ENCODE measurements around the gene CBLN3. TPM values are rescaled to one million over a fixed set of nuclear protein-coding genes. Genes with fewer than 3 reads are reported as not detected.

CBLN3 gene
- total and polyA plus RNA-seq, 2 experiments from 2014 or later = 2.4 to 5.6 TPM

DNA sequence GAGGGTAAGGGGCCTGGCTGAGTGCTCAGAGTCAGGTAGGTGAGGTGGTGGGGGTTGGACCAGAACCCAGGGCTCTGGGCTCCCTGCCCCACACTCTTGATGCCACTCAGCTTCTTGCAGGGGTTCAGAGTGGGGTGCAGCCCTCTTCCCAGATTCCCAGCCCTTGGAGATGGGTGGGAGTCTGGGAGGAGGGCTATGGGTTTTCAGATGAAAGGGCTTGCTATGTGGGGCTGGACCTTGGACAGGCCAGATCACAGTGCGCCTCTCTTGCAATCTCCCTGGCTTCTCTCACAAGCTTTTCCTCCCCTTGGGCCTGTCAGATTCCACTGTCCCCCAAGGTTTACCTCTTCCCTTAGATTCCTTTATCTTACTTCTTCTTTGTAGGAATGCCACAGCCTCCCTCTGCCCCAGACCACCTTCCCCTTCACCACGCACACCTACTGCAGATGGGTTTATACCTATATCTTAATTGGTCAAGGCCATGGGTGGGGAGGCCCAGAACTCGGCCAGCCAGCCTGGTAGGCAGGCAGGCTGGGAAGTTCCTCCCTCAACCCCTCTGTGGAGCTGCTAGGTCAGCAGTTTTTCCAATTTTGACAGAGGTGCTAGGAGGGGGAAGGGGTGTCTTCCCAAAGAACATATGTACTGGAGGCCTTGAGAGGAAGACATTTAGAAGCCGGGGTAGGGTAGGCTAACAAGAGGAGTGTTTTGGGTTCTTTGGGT lies 29.3 kb downstream of the CBLN3 start:
- no peak for DNase-seq
- Histone ChIP-seq H3K4me1 (ENCODE audit: insufficient read depth) (peaks cover 18% of the 10 kb centered on the region), H3K4me3 (peak overlapping the region; percentile 76; the same call in 1 of the 2 replicates), H2AFZ (no peak overlapping the region), H3K27me3 (replicated peaks; ENCODE audit: insufficient read depth) (no peaks in the 10 kb centered on the region), H4K20me1 (ENCODE audit: insufficient read depth) (no peaks in the 10 kb centered on the region), H3F3A (ENCODE audit: insufficient read depth) (peaks cover 12% of the 10 kb centered on the region), H3K36me3 (ENCODE audit: low read depth) (no peaks in the 10 kb centered on the region), H3K9me2 (ENCODE audit: insufficient read depth) (no peaks in the 10 kb centered on the region), H3K79me2 (ENCODE audit: insufficient read depth) (no peaks in the 10 kb centered on the region), H3K9ac (no peak overlapping the region), H3K4me2 (ENCODE audit: unreplicated experiment) (peak overlapping the region; percentile 77), H3K9me3 (ENCODE audit: low read depth) (no peaks in the 10 kb centered on the region), H3K27ac (no peak overlapping the region)
- 40 to 49% methylated on average over 4 of the region's 4 CpGs for WGBS, 2 experiments (ENCODE audit: low coverage in 1 of 2, low lambda C conversion rate in 2 of 2, missing lambda C conversion rate in 2 of 2)
- in situ Hi-C loops (cut with MboI) = no loop called here
- no peak for TF ChIP-seq EZH2phosphoT487 (IDR thresholded peaks at IDR 0.05; ENCODE audit: insufficient read depth, low read depth)
- no peak for TF ChIP-seq EZH2 (IDR thresholded peaks at IDR 0.05; ENCODE audit: insufficient read depth, poor library complexity, severe bottlenecking)

- Histone ChIP-seq H3K9me3 (ENCODE audit: low read depth) (no peaks in the 10 kb centered on the region), H3K27ac (no peak overlapping the region)
- 6 to 21% methylated on average over 8 of the region's 8 CpGs for WGBS, 2 experiments (ENCODE audit: low coverage in 1 of 2, low lambda C conversion rate in 2 of 2, missing lambda C conversion rate in 2 of 2)
Measured at GRCh38 chr14:24399447-24399822, 30.0 kb downstream of the CBLN3 start.

GRCh38 chr14:24398653-24399446 lies 30.6 kb downstream of the CBLN3 start, which contains the start of gene NYNRIN:
Gene NYNRIN, plus strand, starts transcription at chr14:24399003. Its CDS starts 244 bp downstream, at chr14:24399247.
- Histone ChIP-seq H3K4me1 (ENCODE audit: insufficient read depth) (peaks cover 17% of the 10 kb centered on the region), H3K9me2 (ENCODE audit: insufficient read depth) (no peaks in the 10 kb centered on the region), H3K9ac (peak within 1 kb of the TSS; percentile 61), H3K9me3 (ENCODE audit: low read depth) (no peaks in the 10 kb centered on the region), H3K27ac (no peak within 1 kb of the TSS), H2AFZ (peak within 1 kb of the TSS; percentile 81), H3K4me3 (peak within 1 kb of the TSS; percentile 76), H3K27me3 (replicated peaks; ENCODE audit: insufficient read depth) (no peaks in the 10 kb centered on the region), H3K79me2 (ENCODE audit: insufficient read depth) (no peaks in the 10 kb centered on the region), H3K36me3 (ENCODE audit: low read depth) (no peaks in the 10 kb centered on the region), H3F3A (ENCODE audit: insufficient read depth) (peaks cover 11% of the 10 kb centered on the region), H4K20me1 (ENCODE audit: insufficient read depth) (no peaks in the 10 kb centered on the region), H3K4me2 (ENCODE audit: unreplicated experiment) (peak within 1 kb of the TSS; percentile 77)
- WGBS, 2 experiments (ENCODE audit: low coverage in 1 of 2, low lambda C conversion rate in 2 of 2, missing lambda C conversion rate in 2 of 2) = 1 to 4% methylated on average over 21 to 52 of the region's 57 CpGs
- TF ChIP-seq EZH2 (IDR thresholded peaks at IDR 0.05; ENCODE audit: insufficient read depth, poor library complexity, severe bottlenecking) (no peak), EZH2phosphoT487 (IDR thresholded peaks at IDR 0.05; ENCODE audit: insufficient read depth, low read depth) (no peak)
- peak; percentile 58 for DNase-seq
- in situ Hi-C loops (cut with MboI) = no loop called here

More at GRCh38 chr14:24399447-24399822, 30.0 kb downstream of the CBLN3 start:
- peaks cover 12% of the 10 kb centered on the region for H3F3A ChIP-seq (ENCODE audit: insufficient read depth)
- DNase-seq = peak; percentile 21
- peak overlapping the region; percentile 76 for H3K4me3 ChIP-seq
- no peaks in the 10 kb centered on the region for H3K9me2 ChIP-seq (ENCODE audit: insufficient read depth)
- in situ Hi-C loops (cut with MboI) = no loop called here
- peaks cover 18% of the 10 kb centered on the region for H3K4me1 ChIP-seq (ENCODE audit: insufficient read depth)
- peak overlapping the region; percentile 61 for H3K9ac ChIP-seq
- TF ChIP-seq EZH2phosphoT487 (IDR thresholded peaks at IDR 0.05; ENCODE audit: insufficient read depth, low read depth) = no peak
- no peak for TF ChIP-seq EZH2 (IDR thresholded peaks at IDR 0.05; ENCODE audit: insufficient read depth, poor library complexity, severe bottlenecking)
- H3K36me3 ChIP-seq (ENCODE audit: low read depth) = no peaks in the 10 kb centered on the region
- peak overlapping the region; percentile 81 for H2AFZ ChIP-seq
- H4K20me1 ChIP-seq (ENCODE audit: insufficient read depth) = no peaks in the 10 kb centered on the region
- no peaks in the 10 kb centered on the region for H3K27me3 ChIP-seq (replicated peaks; ENCODE audit: insufficient read depth)
- H3K4me2 ChIP-seq (ENCODE audit: unreplicated experiment) = peak overlapping the region; percentile 77
- no peaks in the 10 kb centered on the region for H3K79me2 ChIP-seq (ENCODE audit: insufficient read depth)

DNA sequence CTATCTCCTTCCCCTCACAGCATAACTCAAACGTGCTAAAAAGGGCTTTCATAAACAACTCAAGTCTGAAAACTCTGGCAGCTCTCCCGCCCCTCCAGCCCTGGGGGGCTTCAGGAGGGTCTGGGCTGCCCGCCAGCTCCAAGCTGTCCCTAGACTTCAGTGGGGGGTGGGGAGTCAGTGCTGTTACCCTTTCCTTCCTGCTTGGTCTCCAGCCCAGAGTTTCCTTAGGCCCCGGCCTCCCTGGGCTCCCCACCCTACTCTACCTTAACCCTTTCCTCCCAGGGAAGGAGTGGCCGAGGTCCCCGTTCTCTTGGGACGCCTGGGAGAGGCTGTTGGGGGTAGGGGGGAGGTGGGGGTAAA lies 31.2 kb downstream of the CBLN3 start:
- no peaks in the 10 kb centered on the region for H3K36me3 ChIP-seq (ENCODE audit: low read depth)

More for the DNA sequence above, 31.2 kb downstream of the CBLN3 start:
- H3K79me2 ChIP-seq (ENCODE audit: insufficient read depth) = no peaks in the 10 kb centered on the region
- in situ Hi-C loops (cut with MboI) = no loop called here
- H3K4me3 ChIP-seq = no peak overlapping the region
- H3K4me1 ChIP-seq (ENCODE audit: insufficient read depth) = peaks cover 11% of the 10 kb centered on the region
- H2AFZ ChIP-seq = no peak overlapping the region
- WGBS, 2 experiments (ENCODE audit: low coverage in 1 of 2, low lambda C conversion rate in 2 of 2, missing lambda C conversion rate in 2 of 2) = 27 to 41% methylated on average over 2 to 7 of the region's 7 CpGs
- peak overlapping the region; percentile 24 for H3K4me2 ChIP-seq (ENCODE audit: unreplicated experiment)
- no peak for DNase-seq
- H3K9me3 ChIP-seq (ENCODE audit: low read depth) = no peaks in the 10 kb centered on the region
- H3K27ac ChIP-seq = no peak overlapping the region
- H3K9ac ChIP-seq = no peak overlapping the region
- no peaks in the 10 kb centered on the region for H4K20me1 ChIP-seq (ENCODE audit: insufficient read depth)
- no peaks in the 10 kb centered on the region for H3K9me2 ChIP-seq (ENCODE audit: insufficient read depth)
- no peaks in the 10 kb centered on the region for H3K27me3 ChIP-seq (replicated peaks; ENCODE audit: insufficient read depth)
- TF ChIP-seq EZH2 (IDR thresholded peaks at IDR 0.05; ENCODE audit: insufficient read depth, poor library complexity, severe bottlenecking) (no peak), EZH2phosphoT487 (IDR thresholded peaks at IDR 0.05; ENCODE audit: insufficient read depth, low read depth) (no peak)
- H3F3A ChIP-seq (ENCODE audit: insufficient read depth) = peaks cover 5% of the 10 kb centered on the region

Data from GM23248 (cell line).